Body of pancreas (tissue), 4 donors: ENCODE measurements around the gene MYL6B.

Source experiments
- CTCF ChIP-seq, 7 experiments: fragments of 450-650 bp in 4 of 7; fragments of 200-600 bp in 3 of 7; sonication (generic) in 3 of 7; IDR thresholded peaks; one replicate each; pipeline ENCODE4 v1.5.1; 2016 to 2019; ENCODE audit warnings: antibody characterized with exemption in 7 of 7
- POLR2A ChIP-seq, 3 donors: fragments of 450-650 bp; IDR thresholded peaks; one replicate each; pipeline ENCODE4 v1.6.1; 2016; ENCODE audit warnings: antibody characterized with exemption in 3 of 3, mild to moderate bottlenecking in 2 of 3

- peak; percentile 84 to 91 (median 90) for TF ChIP-seq POLR2A (IDR thresholded peaks at IDR 0.05)
- TF ChIP-seq CTCF (IDR thresholded peaks at IDR 0.05), result peak in 6 of 7 experiments; percentile 39 to 83 (median 76)
These were observed 34.4 kb upstream of the MYL6B start, which contains the start of gene ZC3H10 for GRCh38 chr12:56117778-56118687.
